Measurements from ENCODE around the gene MAMLD1. TPM values are rescaled to one million over a fixed set of nuclear protein-coding genes. Genes with fewer than 3 reads are reported as not detected.

The MAMLD1 gene
- total and polyA plus RNA-seq, 2 of the 8 experiments (the other 6 are each of a cell fraction or from before 2014, with no cell fraction given): 0.09 to 0.26 TPM

- CTCF ChIA-PET (ENCODE audit: partially characterized antibody): interaction anchor here (1.3 to 3.6 kb wide), 6 partner anchors 38 to 204 kb away, joined by 3 to 12 read pairs (median 4); no protein-coding TSS in a partner anchor
- H2AFZ ChIP-seq (ENCODE audit: low read length): 0 out of 2 replicates have a peak overlapping the region, but pooled peaks have one; percentile 62
- TF ChIP-seq POU5F1 (IDR thresholded peaks at IDR 0.05; ENCODE audit: low read depth, low read length) (no peak), CBX5 (IDR thresholded peaks at IDR 0.05; ENCODE audit: low read depth, low read length) (no peak), CREB1 (IDR thresholded peaks at IDR 0.05) (peak; percentile 59), SRF (IDR thresholded peaks at IDR 0.05; ENCODE audit: low read depth, low read length) (no peak), POLR2A (IDR thresholded peaks at IDR 0.05; ENCODE audit: control extremely low read depth in 1 of 2, low read depth in 2 of 2, low read length in 2 of 2) (no peak), RBBP5 (IDR thresholded peaks at IDR 0.05; ENCODE audit: borderline replicate concordance, low read depth, low read length) (0 out of 2 replicates have a peak, but pooled peaks have one; percentile 31), SP1 (IDR thresholded peaks at IDR 0.05; ENCODE audit: low read depth, low read length) (no peak), KDM5A (IDR thresholded peaks at IDR 0.05; ENCODE audit: low read length) (no peak), E2F6 (IDR thresholded peaks at IDR 0.05) (peak; percentile 29; the same call in 1 of the 2 replicates), RAD21 (IDR thresholded peaks at IDR 0.05 in 1 of 2, conservative IDR thresholded peaks at IDR 0.05 in 1 of 2; ENCODE audit: low read depth in 2 of 2, low read length in 2 of 2) (no peak; a peak in 1 of 4 replicates)
- TF ChIP-seq, protein P1, sequence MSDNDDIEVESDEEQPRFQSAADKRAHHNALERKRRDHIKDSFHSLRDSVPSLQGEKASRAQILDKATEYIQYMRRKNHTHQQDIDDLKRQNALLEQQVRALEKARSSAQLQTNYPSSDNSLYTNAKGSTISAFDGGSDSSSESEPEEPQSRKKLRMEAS (IDR thresholded peaks at IDR 0.05): 0 out of 2 replicates have a peak, but pooled peaks have one; percentile 5
These were observed 637 bp downstream of the MAMLD1 start for GRCh38 chrX:150363561-150364346.

More at GRCh38 chrX:150363561-150364346, 637 bp downstream of the MAMLD1 start:
- Histone ChIP-seq H2BK15ac (ENCODE audit: low read length) (no peak overlapping the region), H3K36me3 (ENCODE audit: control insufficient read depth in 2 of 4, insufficient read depth in 4 of 4, low read length in 3 of 4) (no peaks in the 10 kb centered on the region), H3K4me3 (ENCODE audit: extremely low read depth in 1 of 4, insufficient read depth in 2 of 4, low read depth in 3 of 4, low read length in 4 of 4) (peak overlapping the region; percentile 40 to 66 (median 46)), H3K27ac (ENCODE audit: low read depth, low read length) (no peak overlapping the region), H4K8ac (ENCODE audit: extremely low read depth, insufficient read depth, low read length) (no peak overlapping the region; the same call in 1 of the 2 replicates), H3K27me3 (replicated peaks in 1 of 4; ENCODE audit: control insufficient read depth in 3 of 4, extremely low read depth in 1 of 4, insufficient read depth in 3 of 4, low read length in 3 of 4) (peaks cover 38 to 72% (median 65%) of the 10 kb centered on the region in 4 experiments), H2BK20ac (ENCODE audit: low read length) (no peak overlapping the region), H2BK120ac (replicated peaks; ENCODE audit: low read depth, low read length) (no peak overlapping the region), H2BK5ac (ENCODE audit: low read depth, low read length) (no peak overlapping the region), H3K56ac (replicated peaks; ENCODE audit: insufficient read length, low read depth, low read length) (no peak overlapping the region), H4K20me1 (replicated peaks in 1 of 2; ENCODE audit: control insufficient read depth in 1 of 2, insufficient read depth in 2 of 2, low read length in 2 of 2) (no peaks in the 10 kb centered on the region), H3K4ac (replicated peaks; ENCODE audit: insufficient read length, low read depth, low read length) (no peak overlapping the region), H3K14ac (ENCODE audit: insufficient read length) (no peak overlapping the region), H3K23ac (ENCODE audit: insufficient read length) (no peak overlapping the region), H3K18ac (ENCODE audit: extremely low read depth, low read length) (no peak overlapping the region), H4K5ac (ENCODE audit: insufficient read length, low read depth, low read length) (no peak overlapping the region), H3K23me2 (ENCODE audit: low read depth, low read length) (peaks cover 13% of the 10 kb centered on the region; the same call in 1 of the 2 replicates), H3K79me2 (ENCODE audit: control insufficient read depth in 1 of 2, insufficient read depth in 2 of 2, low read length in 2 of 2) (no peaks in the 10 kb centered on the region), H3K4me2 (ENCODE audit: insufficient read depth in 1 of 2, low read depth in 2 of 2, low read length in 2 of 2) (peak overlapping the region; percentile 90 to 95), H3K9ac (replicated peaks in 1 of 4; ENCODE audit: extremely low read depth in 1 of 4, low read depth in 3 of 4, low read length in 3 of 4) (peak overlapping the region in 1 of 4 experiments; percentile 40; a peak in 1 of 7 replicates), H3K79me1 (ENCODE audit: low read depth, low read length) (no peaks in the 10 kb centered on the region), H2AK5ac (ENCODE audit: low read depth, low read length) (no peak overlapping the region), H3K4me1 (replicated peaks in 1 of 4; ENCODE audit: control insufficient read depth in 3 of 4, insufficient read depth in 4 of 4, low read length in 3 of 4) (peaks cover 0 to 8% (median 4%) of the 10 kb centered on the region in 4 experiments; a peak in 5 of 7 replicates), H4K91ac (replicated peaks; ENCODE audit: insufficient read length, low read length) (no peak overlapping the region), H2BK12ac (ENCODE audit: low read depth, low read length) (no peak overlapping the region), H3K9me3 (ENCODE audit: insufficient read depth in 2 of 2, low read depth in 1 of 2, low read length in 1 of 2) (no peaks in the 10 kb centered on the region)
- POLR2A ChIA-PET (ENCODE audit: partially characterized antibody): no interaction called here
- 5% methylated on average over 21 of the region's 67 CpGs; no CpG with 5 or more reads in 1 of the 2 experiments for WGBS, 2 experiments (ENCODE audit: extremely low coverage in 1 of 2, insufficient coverage in 1 of 2, insufficient read length in 1 of 2, insufficient replicate concordance in 2 of 2, low coverage in 1 of 2, low lambda C conversion rate in 2 of 2, missing lambda C conversion rate in 1 of 2)
- no peak for FAIRE-seq
- peak in 1 of 2 experiments; percentile 50 for DNase-seq (ENCODE audit: low read depth in 1 of 2, low spot score in 2 of 2)
